SK-N-SH (cell line): ENCODE data around the gene PRKACB. TPM values are rescaled to one million over a fixed set of nuclear protein-coding genes. Genes with fewer than 3 reads are reported as not detected.

Source experiments
- CTCF ChIA-PET: fragments of 300-600, 350-600 bp; formaldehyde crosslinking; extraction: SDS; loops from one replicate; lab custom pipeline; 2021; lab: Yijun Ruan, JAX
- POLR2A ChIA-PET: fragments of 350-600 bp; sonication (Branson Sonifier 250); formaldehyde crosslinking; extraction: SDS; loops from one replicate; lab custom pipeline; 2020; ENCODE audit warnings: antibody characterized with exemption, inconsistent platforms; lab: Yijun Ruan, JAX
- DNase-seq: peaks from one replicate; pipeline ENCODE4 v3.0.0; 2012
- H2AFZ ChIP-seq: fragments of 200-600 bp; sonication (generic); 2 replicates; pipeline ENCODE4 v1.8.1; 2016; ENCODE audit warnings: antibody characterized with exemption, mild to moderate bottlenecking, low read depth
- H3F3A ChIP-seq: fragments of 200-600 bp; sonication (generic); replicated peaks from 2 replicates; pipeline ENCODE3; 2016; ENCODE audit warnings: antibody characterized with exemption, mild to moderate bottlenecking; ENCODE audit not compliant: insufficient read depth
- H3K27ac ChIP-seq, 2 experiments: fragments of 200-500 bp in 1 of 2; fragments of 200-600 bp in 1 of 2; sonication (Bioruptor generic) in 1 of 2; sonication (generic), shearing (Covaris generic) in 1 of 2; 2 replicates each; pipeline versions ENCODE4 v1.5.1 to v1.6.1; 2014 to 2016; ENCODE audit warnings: low read depth in 2 of 2, inconsistent platforms in 1 of 2, low read length in 1 of 2, mild to moderate bottlenecking in 1 of 2, mixed read lengths in 1 of 2
- H3K27me3 ChIP-seq: fragments of 200-600 bp; sonication (generic), shearing (Covaris generic); 2 replicates; pipeline ENCODE4 v1.6.1; 2016; ENCODE audit warnings: mixed run types; ENCODE audit not compliant: insufficient read depth
- H3K36me3 ChIP-seq, 2 experiments: fragments of 200-500 bp in 1 of 2; fragments of 200-600 bp in 1 of 2; sonication (Bioruptor generic) in 1 of 2; sonication (generic) in 1 of 2; replicated peaks in 1 of 2; 2 replicates each; pipeline versions ENCODE3 to v1.5.1; 2014 to 2016; ENCODE audit warnings: low read length in 1 of 2, mild to moderate bottlenecking in 1 of 2; ENCODE audit not compliant: insufficient read depth in 2 of 2, control insufficient read depth in 1 of 2
- H3K4me1 ChIP-seq, 2 experiments: fragments of 200-500 bp in 1 of 2; fragments of 200-600 bp in 1 of 2; sonication (Bioruptor generic) in 1 of 2; sonication (generic), shearing (Covaris generic) in 1 of 2; 2 replicates each; pipeline versions ENCODE4 v1.5.1 to v1.6.1; 2014 to 2016; ENCODE audit warnings: low read depth in 1 of 2, low read length in 1 of 2, mixed run types in 1 of 2; ENCODE audit not compliant: insufficient read depth in 2 of 2, control insufficient read depth in 1 of 2
- H3K4me2 ChIP-seq: fragments of 200-600 bp; sonication (generic), shearing (Covaris generic); 2 replicates; pipeline ENCODE4 v1.6.1; 2017; ENCODE audit warnings: mixed run types
- H3K4me3 ChIP-seq, 2 experiments: fragments of 200-500 bp in 1 of 2; fragments of 200-600 bp in 1 of 2; sonication (Bioruptor generic) in 1 of 2; sonication (generic), shearing (Covaris generic) in 1 of 2; 2 replicates each; pipeline versions ENCODE4 v1.5.1 to v1.8.1; 2014 to 2016; ENCODE audit warnings: low read depth in 2 of 2, inconsistent platforms in 1 of 2, low read length in 1 of 2, mild to moderate bottlenecking in 1 of 2, mixed read lengths in 1 of 2, moderate library complexity in 1 of 2
- H3K79me2 ChIP-seq: fragments of 200-600 bp; sonication (generic); 2 replicates; pipeline ENCODE4 v1.8.1; 2017; ENCODE audit warnings: mild to moderate bottlenecking; ENCODE audit not compliant: insufficient read depth
- H3K9ac ChIP-seq: fragments of 200-600 bp; sonication (generic); 2 replicates; pipeline ENCODE4 v1.6.1; 2017; ENCODE audit warnings: mixed run types
- H3K9me2 ChIP-seq: fragments of 200-600 bp; sonication (generic); 2 replicates; pipeline ENCODE4 v1.6.1; 2017; ENCODE audit warnings: mixed run types
- H3K9me3 ChIP-seq: fragments of 200-600 bp; sonication (generic); 2 replicates; pipeline ENCODE4 v1.6.1; 2017; ENCODE audit warnings: mixed run types, mild to moderate bottlenecking, moderate library complexity
- H4K20me1 ChIP-seq: fragments of 200-600 bp; sonication (generic); 2 replicates; pipeline ENCODE4 v1.6.1; 2017; ENCODE audit warnings: mild to moderate bottlenecking, mixed run types; ENCODE audit not compliant: insufficient read depth
- CHD2 ChIP-seq: fragments of 150-350 bp; IDR thresholded peaks from 2 replicates; pipeline ENCODE4 v1.6.1; 2018; ENCODE audit warnings: low read length; ENCODE audit not compliant: partially characterized antibody
- CTCF ChIP-seq: fragments of 200-600 bp; sonication (generic); IDR thresholded peaks from 2 replicates; pipeline ENCODE4 v1.6.1; 2017; ENCODE audit warnings: antibody characterized with exemption, mild to moderate bottlenecking, moderate library complexity
- EZH2phosphoT487 ChIP-seq: fragments of 200-600 bp; sonication (generic); IDR thresholded peaks from 2 replicates; pipeline ENCODE4 v1.6.1; 2017; ENCODE audit warnings: low read depth, mixed run types, mild to moderate bottlenecking, antibody characterized with exemption, moderate library complexity, borderline replicate concordance
- FOSL2 ChIP-seq: IDR thresholded peaks from 2 replicates; pipeline ENCODE4 v1.4.0; 2012; ENCODE audit warnings: low read depth, mild to moderate bottlenecking, moderate library complexity, borderline replicate concordance
- FOXJ3 ChIP-seq: sonication (generic); formaldehyde crosslinking; IDR thresholded peaks from 2 replicates; pipeline ENCODE4 v1.5.1; 2020; ENCODE audit warnings: mild to moderate bottlenecking, missing genetic modification reagents
- FOXM1 ChIP-seq: IDR thresholded peaks from 2 replicates; pipeline ENCODE4 v1.4.0; 2012; ENCODE audit warnings: low read depth, mild to moderate bottlenecking
- GABPA ChIP-seq: IDR thresholded peaks from 2 replicates; pipeline ENCODE4 v1.4.0; 2012; ENCODE audit warnings: low read depth, mild to moderate bottlenecking
- GATA2 ChIP-seq: sonication (generic); formaldehyde crosslinking; IDR thresholded peaks from 2 replicates; pipeline ENCODE4 v1.5.0; 2020; ENCODE audit warnings: mild to moderate bottlenecking, missing genetic modification reagents
- IRF3 ChIP-seq: fragments of 150-350 bp; IDR thresholded peaks from 2 replicates; pipeline ENCODE4 v1.6.1; 2016; ENCODE audit warnings: mild to moderate bottlenecking, low read depth, low read length
- JUND ChIP-seq: IDR thresholded peaks from 2 replicates; pipeline ENCODE4 v1.4.0; 2012
- MEF2A ChIP-seq: IDR thresholded peaks from 2 replicates; pipeline ENCODE4 v1.4.0; 2012; ENCODE audit warnings: low read depth, borderline replicate concordance
- NRF1 ChIP-seq: IDR thresholded peaks from 2 replicates; pipeline ENCODE4 v1.6.1; 2012; ENCODE audit warnings: low read depth, mild to moderate bottlenecking, low read length
- PBX3 ChIP-seq: IDR thresholded peaks from 2 replicates; pipeline ENCODE4; 2012
- POLR2AphosphoS5 ChIP-seq: IDR thresholded peaks from 2 replicates; pipeline ENCODE4 v1.6.1; 2012; ENCODE audit warnings: low read depth, low read length
- RCOR1 ChIP-seq: fragments of 150-350 bp; IDR thresholded peaks from 2 replicates; pipeline ENCODE4 v1.6.1; 2017; ENCODE audit warnings: antibody characterized with exemption, low read length
- REST ChIP-seq: IDR thresholded peaks from 2 replicates; pipeline ENCODE4 v1.6.1; 2012; ENCODE audit warnings: mild to moderate bottlenecking, low read depth, low read length, moderate library complexity
- RXRA ChIP-seq: IDR thresholded peaks from 2 replicates; pipeline ENCODE4 v1.4.0; 2012; ENCODE audit warnings: low read depth, mild to moderate bottlenecking, borderline replicate concordance
- SIN3A ChIP-seq: IDR thresholded peaks from 2 replicates; pipeline ENCODE4 v1.6.1; 2012; ENCODE audit warnings: low read depth, mild to moderate bottlenecking, low read length, moderate library complexity, borderline replicate concordance
- TAF1 ChIP-seq: IDR thresholded peaks from 2 replicates; pipeline ENCODE4 v1.6.1; 2012; ENCODE audit warnings: low read depth, mild to moderate bottlenecking, low read length, moderate library complexity, borderline replicate concordance
- TCF12 ChIP-seq: IDR thresholded peaks from 2 replicates; pipeline ENCODE4 v1.4.0; 2012
- TEAD4 ChIP-seq: IDR thresholded peaks from 2 replicates; pipeline ENCODE4 v1.4.0; 2012; ENCODE audit warnings: mild to moderate bottlenecking, borderline replicate concordance; ENCODE audit not compliant: insufficient read depth
- YY1 ChIP-seq: IDR thresholded peaks from 2 replicates; pipeline ENCODE4 v1.4.0; 2012; ENCODE audit warnings: low read depth, mild to moderate bottlenecking
- ZBTB33 ChIP-seq: IDR thresholded peaks from 2 replicates; pipeline ENCODE4 v1.4.0; 2012; ENCODE audit warnings: low read depth, borderline replicate concordance
- WGBS: methylation state at CpG from one replicate; pipeline ENCODE4 v1.1.6; 2017; ENCODE audit warnings: low lambda C conversion rate; 5-methylcytosine and 5-hydroxymethylcytosine counted together
- polyA plus RNA-seq, 3 experiments: library from polyadenylated mRNA; depleted of rRNA; stranded (reverse); fragments of >200 nt; gene quantifications; 2 replicates each; pipeline ENCODE4 v1.2.3, GENCODE V29; 2012

Gene PRKACB
- polyA plus RNA-seq, 1 of the 3 experiments (the other 2 are of a cell fraction), result 7.5 TPM

- H3K79me2 ChIP-seq, result no peaks in the 10 kb centered on the region
- no peaks in the 10 kb centered on the region for H3K9me2 ChIP-seq
- H3K27ac ChIP-seq, result peak overlapping the region in 1 of 2 experiments; percentile 10; a peak in 1 of 4 replicates
- H3K9me3 ChIP-seq, result no peaks in the 10 kb centered on the region
- no peak overlapping the region for H3K4me3 ChIP-seq
- H3K36me3 ChIP-seq, result no peaks in the 10 kb centered on the region
- H2AFZ ChIP-seq, result no peak overlapping the region
- ChIA-PET CTCF (interaction anchor here (0.9 to 1.4 kb wide), 3 partner anchors 22 to 789 kb away, joined by 3 read pairs; no protein-coding TSS in a partner anchor), POLR2A (no interaction called here)
- H3K4me1 ChIP-seq, result peaks cover 0 to 21% of the 10 kb centered on the region in 2 experiments; a peak in 2 of 4 replicates
- H3K27me3 ChIP-seq, result no peaks in the 10 kb centered on the region
- WGBS, result 78% methylated on average over 4 of the region's 4 CpGs
- no peak overlapping the region for H3K4me2 ChIP-seq
- no peaks in the 10 kb centered on the region for H4K20me1 ChIP-seq
- no peak for DNase-seq
- H3K9ac ChIP-seq, result no peak overlapping the region
- H3F3A ChIP-seq, result no peaks in the 10 kb centered on the region
- TF ChIP-seq TEAD4 (0 out of 2 replicates have a peak, but pooled peaks have one; percentile 12), PBX3 (peak; percentile 65), FOSL2 (peak; percentile 68; the same call in 1 of the 2 replicates), EZH2phosphoT487 (no peak), IRF3 (no peak), YY1 (no peak), FOXJ3 (CRISPR knock-in tag) (no peak), GATA2 (CRISPR knock-in tag) (no peak), TCF12 (peak; percentile 49), CTCF (no peak), POLR2AphosphoS5 (no peak), CHD2 (no peak), ZBTB33 (no peak), RCOR1 (no peak), MEF2A (no peak), REST (no peak), SIN3A (no peak), RXRA (no peak), NRF1 (no peak), FOXM1 (no peak), GABPA (no peak), JUND (peak; percentile 61), TAF1 (no peak)
These were observed 2.5 kb downstream of the PRKACB start for GRCh38 chr1:84146411-84147032.
